ENCODE results near the gene ZNF521.

ZNF521 gene

DNA sequence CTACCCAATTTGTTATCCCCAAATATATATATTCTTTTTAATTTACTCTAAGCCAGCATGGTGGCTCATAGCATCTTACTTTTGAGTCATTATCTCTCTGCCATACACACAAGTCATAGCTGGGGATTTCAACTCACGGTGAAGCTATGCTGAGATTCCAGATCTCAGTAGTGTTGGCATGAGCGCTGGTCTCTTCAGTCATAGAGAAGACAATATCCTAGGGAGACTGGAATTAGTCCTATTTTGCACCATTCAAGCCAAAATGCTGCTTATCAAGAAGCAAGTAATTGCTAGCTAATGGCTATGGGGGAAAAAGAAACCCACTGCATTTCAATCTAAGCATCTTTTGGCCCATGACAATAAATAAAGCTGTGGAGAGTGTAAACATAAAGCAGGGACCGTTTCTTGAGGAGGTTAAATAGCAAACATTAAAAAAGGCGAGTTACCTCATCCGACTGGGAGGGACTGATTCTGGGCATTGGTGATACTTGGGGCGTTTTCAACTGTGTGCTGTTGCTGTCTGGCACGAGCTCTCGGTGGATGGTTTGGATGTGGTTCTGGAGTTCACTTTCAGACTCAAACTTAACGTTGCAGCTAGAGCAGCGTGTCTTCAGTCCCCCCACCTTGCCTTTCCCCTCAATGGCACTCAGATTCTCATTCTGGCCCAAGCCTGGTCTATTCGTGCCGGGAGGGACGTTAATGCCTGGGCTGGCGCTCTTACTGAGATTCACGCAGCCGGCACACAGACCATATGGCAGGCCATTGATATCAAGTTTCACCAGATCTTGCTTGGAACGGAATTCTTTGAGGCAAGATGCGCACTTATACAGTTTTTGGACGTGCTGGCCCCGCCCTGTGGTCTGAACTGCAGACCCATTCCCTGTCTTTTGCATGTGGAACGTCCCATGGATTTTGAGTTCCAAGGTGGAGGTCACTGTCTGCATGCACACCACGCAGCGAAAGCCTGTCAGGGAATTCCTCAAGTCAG, 127.8 kb downstream of the ZNF521 start:
- DNase-seq: no peak

DNA sequence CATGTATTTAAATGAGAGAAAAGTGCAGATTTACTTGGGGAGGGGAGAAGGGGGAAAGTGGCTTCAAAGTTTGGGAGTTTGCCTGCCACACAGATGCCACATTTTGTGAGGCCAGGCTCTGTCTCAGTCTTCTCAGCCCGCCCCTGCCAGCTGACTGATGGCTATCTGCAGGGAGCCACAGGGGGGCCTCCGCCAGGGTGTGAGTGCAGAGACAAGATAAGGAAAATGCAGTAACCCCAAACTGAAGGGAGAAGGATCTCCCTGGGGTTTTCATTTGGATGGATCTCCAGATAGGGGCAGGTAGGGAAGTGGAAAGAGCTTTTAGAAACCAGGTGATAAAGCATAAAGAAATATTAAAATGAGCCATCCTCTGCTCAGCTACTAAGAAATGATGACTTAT, 128.8 kb downstream of the ZNF521 start:
- no peak for DNase-seq

DNA sequence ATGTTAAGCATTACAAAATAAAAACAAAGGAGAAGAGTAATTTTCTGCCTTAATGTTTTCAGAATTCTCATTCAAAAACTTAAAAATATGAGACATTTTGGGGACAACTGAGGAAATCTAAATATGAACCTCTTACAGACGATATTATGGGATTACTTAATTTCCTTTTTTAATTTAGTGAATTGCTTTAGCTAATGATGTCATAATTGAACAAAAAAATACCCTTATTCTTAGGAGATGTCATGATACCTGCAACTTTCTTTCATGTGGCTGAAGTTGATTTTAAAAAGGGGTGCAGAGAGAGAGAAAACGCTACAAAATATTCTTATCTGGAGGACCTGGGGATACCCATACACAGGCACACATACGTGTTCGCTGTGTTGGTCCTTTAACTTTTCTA, 129.3 kb downstream of the ZNF521 start:
- no peak for DNase-seq

- no peak for DNase-seq
These were observed 141.3 kb downstream of the ZNF521 start for GRCh38 chr18:25210622-25211021.

DNA sequence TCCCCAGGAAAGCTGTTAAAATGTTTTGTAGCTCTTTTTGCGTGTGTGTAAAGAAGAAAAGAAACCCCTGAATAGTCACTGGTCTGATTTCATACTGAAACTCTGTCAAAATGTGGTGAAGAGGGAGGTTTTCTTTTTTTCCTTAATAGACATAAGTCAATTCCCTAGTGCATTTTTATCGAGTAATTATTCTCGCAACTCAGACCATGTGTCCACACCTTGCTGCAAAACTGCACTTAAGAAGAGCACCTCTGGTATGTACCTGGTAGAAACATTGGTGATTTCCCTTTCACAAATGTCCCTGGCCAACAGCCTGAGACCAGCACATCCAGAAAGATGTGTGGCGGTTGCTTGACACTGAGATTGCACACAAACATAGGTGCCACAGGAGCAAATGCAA, 159.9 kb downstream of the ZNF521 start:
- no peak for DNase-seq

- DNase-seq: no peak
These were observed 161.5 kb downstream of the ZNF521 start for GRCh38 chr18:25190472-25190871.

GRCh38 chr18:25189391-25190185, 162.4 kb downstream of the ZNF521 start:
- DNase-seq: no peak

DNA sequence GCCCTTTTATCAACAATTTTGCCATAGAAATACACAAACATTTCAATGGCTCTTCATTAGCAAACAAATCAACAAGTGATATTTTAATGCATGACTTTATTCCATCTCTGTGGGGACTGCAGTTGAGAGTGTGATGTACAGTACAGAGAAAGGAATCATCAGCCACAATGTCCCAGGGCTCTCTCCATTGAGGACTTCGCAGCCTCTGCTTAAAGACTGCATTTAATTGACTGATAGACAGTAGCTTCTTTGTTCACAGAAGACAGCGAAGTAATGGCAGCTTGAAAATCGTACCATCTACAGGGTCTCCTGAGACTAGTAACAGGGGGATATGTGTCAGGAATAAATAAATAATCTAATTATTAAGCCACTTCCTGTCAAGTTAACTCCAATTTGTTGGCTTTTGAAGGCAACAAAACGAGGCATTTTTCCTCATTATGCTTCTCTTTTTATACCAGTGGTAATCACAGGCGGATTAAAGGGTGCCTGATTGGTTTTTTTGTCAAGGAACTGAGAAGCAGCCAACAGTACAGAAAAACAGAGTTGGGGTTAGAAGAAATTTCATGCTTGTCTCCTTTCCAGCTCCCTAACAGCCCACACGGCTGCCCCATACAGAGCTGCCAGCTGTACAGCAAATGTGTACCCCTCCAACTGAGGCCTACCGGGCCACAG, 164.3 kb downstream of the ZNF521 start:
- no peak for DNase-seq

GRCh38 chr18:25186871-25187270, 165.1 kb downstream of the ZNF521 start:
- DNase-seq: no peak

DNA sequence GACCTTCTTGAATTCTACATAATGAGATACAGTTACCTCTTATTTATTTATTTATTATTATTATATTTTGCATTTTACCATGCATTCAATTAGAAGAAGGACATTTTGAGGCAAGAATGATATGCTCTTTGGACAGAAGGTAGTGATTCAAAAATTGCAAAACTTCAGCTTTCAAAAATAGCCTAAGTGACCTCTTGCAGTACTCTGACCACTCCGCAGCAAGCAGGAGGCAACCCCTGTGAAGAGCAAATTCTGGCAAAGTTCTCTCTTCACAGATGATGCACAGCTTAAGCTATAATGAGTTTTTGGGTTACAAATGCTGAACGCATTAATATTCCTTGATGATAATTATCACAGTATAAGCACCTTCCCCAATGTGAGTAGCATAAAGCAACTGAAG, 170.0 kb downstream of the ZNF521 start:
- DNase-seq: no peak

DNA sequence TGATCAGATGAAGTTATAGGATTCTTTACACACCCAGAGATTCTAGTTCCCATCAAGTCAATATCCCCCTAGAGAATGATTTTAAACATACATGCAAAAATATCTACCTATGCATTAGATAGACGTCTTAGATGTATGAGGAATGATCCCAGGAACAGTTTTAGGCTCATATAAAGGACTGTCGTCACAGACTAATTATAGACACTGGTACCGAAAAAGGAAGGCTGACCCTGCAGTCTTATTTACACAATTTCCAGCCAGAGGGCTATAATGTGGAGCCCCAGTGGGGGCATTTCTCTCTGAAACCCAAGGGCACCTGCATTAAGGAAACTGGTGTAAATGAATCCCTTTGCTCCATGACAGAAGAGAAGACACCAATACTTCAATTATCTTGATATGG, 170.4 kb downstream of the ZNF521 start:
- DNase-seq: no peak

- no peak for DNase-seq
These were observed 170.9 kb downstream of the ZNF521 start for GRCh38 chr18:25180973-25181548.

GRCh38 chr18:25177631-25178030, 174.3 kb downstream of the ZNF521 start:
- DNase-seq: no peak

- DNase-seq: no peak
These were observed 175.4 kb downstream of the ZNF521 start for GRCh38 chr18:25176518-25177042.

DNA sequence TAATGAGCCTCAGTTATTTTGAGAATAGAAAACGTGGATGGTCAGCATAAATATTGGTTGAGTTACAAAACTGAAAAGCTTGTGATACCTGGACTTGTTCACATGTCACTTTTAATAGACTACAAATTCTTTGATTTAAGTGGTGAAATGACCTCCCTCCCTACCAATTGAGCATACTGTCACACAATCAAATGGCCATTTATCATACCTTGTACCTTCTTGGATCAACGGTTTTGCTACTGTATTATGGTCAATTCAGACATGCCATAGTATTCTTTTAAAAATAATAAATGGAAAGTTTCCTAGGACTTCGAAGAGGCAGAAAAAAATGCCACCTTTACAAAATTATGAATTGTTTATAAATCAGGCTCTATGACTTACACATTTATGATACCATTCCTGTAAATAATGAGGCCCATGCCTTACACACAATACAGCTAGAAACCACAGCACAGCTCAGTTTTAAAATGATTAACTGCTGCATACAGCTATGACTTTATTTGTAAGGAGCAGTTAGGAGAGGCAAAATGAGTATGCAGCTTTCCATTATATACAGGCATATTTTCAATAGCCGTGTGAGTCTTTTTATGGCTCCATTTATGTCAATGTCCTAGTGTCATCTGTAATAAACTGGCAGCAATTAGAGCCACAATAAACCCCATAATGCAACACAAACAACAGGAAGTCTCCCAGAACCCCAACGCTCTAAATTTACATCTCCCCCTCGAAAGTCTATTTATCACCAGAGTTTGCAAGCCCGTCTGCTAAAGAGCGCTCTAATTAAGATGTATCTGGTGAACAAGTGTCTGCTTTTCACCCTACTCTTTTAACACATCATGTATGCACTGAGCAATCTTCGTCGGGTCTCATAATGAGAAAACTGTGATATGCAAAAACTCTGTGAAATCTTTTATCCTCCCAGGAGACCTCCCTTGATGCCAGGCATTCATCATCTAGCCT, 176.1 kb downstream of the ZNF521 start:
- DNase-seq: no peak

DNA sequence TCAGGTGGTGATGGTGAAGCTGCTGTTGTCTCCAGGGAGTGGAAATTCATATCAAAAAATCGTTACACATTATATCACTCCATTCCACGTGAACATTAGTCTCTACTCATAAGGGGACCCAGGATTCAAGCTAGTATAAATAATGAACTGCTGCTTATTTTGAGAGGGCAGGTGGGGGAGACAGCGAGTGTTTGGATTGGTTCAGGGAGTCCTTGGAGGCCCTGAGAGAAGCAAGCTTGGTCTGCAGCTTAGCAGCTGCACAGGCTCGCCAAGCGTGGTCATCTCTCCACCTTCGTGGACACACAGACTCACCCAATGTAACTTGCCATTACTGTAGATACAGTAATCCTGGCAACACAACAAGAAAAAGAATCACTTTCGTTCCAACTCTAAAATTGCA, 177.6 kb downstream of the ZNF521 start:
- DNase-seq: no peak

GRCh38 chr18:25171334-25171733, 180.6 kb downstream of the ZNF521 start:
- no peak for DNase-seq

GRCh38 chr18:25170402-25170801, 181.6 kb downstream of the ZNF521 start:
- DNase-seq: no peak

DNA sequence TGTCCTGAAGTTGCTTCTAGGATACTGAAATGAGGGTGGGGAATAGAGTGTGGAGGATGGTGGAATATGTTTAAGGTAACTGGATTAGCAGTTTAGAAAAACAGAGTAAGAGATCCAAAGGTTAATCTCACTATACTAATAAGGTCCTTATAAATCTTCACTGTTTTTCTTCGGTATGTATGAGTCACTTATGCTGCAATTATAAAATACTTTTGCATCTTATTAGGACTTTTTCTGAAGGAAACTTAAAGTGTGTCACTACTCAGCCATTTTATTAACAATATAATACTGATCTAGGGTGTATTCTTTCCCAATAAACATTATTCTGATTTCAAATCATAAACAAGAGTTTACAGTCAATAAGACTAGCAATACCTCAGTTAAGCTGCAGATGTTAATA, 182.3 kb downstream of the ZNF521 start:
- DNase-seq: no peak

DNA sequence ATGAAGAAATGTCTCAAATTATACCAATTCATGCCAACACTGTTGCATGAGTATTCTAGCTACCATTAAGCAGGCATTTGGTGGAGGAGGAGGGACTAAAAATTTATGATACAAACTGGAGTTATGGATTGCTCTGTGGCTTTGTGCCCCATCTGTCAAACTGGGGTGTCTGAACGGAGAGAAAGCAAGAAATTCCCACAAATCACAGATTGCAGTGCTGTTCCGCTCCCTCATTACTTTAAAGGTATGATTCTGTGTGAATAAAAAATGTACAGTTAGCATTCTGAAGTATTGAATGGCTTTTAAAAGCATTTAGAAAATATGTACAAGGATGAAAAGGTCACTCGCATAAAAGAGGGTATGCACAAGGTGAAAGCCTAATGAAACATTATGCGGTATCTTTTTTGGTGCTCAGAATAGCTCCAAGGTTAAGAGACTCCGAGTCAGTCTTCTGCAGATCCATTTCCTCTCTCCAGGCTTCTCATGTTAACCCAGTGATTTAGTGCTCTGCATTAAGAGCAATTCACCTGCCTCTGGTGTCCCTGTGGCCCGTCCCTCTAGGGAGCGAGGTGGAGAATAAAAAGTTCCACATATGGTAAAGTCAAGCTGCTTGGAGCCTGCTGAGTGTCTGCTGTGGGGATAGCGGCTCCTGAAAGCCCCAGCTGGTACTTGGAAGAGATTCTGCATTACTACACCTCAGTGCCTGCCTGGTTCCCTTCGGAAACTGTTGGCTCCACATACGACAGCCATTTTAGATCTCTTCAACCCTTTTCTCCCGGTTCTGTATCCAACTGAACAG, 184.2 kb downstream of the ZNF521 start:
- no peak for DNase-seq

DNA sequence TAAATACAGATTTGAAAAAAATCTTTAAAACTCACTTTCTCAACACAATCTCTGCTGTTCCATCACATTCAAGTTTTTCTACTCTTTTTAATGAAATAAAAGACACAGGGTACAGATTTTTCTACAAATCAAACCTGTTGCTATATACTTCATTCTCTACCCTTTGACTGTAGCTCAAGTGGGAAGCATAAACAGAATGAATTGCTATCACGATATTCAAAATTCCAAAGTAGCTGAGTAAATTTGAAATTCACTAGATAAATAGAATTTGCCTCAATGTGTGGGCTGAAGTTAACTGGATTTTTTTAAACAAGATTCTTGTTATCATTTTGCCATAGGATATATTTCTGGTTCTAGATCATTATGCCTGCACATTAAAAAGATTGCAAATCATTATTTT, 185.9 kb downstream of the ZNF521 start:
- no peak for DNase-seq

Measured in suppressor macrophage treated with lipopolysaccharide for 1 hour (primary cell).